VCaP (cell line): ENCODE measurements around the gene PDE4A.
"Not testable (repeated sequence)": the region's sequence is repeated elsewhere in the genome, so short reads cannot be mapped to it uniquely, and the experiment has no call there.

Experiments
- H3K27ac ChIP-seq: fragments of 450-650 bp; 2 replicates; pipeline ENCODE4 v1.5.1; 2017
- TF ChIP-seq, protein P1 (sequence below): fragments of 450-650 bp; conservative IDR thresholded peaks from 2 replicates; pipeline ENCODE4 v1.5.1; 2017; ENCODE audit warnings: mild to moderate bottlenecking, moderate library complexity

Gene PDE4A

DNA sequence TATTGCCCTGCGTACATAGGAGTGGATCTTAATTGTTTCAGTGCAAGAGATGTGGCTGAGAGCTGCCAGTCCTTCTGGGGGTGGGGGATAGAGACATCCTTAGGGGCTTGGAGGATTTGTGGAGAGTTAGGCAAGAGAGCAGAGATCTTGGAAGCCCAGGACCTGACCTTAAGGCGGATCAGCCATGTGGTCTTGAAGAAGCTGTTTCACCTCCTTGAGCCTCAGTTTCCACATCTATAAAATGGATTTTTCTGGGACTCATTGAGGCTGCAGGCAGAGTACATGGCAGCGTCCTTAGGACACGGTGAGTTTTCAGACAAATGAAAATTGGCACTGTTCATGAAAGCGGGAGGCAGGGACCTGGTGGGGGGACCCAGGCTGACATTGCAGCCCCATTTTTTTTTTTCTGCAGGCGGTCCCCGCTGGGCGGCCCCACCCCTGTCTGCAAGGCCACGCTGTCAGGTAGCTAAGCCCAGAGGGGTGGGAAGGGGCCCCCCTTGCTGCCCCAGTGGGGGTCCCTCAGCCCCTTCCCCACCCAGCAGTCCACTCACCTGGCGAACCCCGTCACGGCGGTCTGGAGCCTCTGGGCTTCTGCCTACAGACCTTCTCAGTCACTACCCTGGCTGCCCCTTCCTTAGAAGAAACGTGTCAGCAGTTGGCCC is 30.0 kb downstream of the PDE4A start:
- no peak overlapping the region for H3K27ac ChIP-seq
- TF ChIP-seq, protein P1, sequence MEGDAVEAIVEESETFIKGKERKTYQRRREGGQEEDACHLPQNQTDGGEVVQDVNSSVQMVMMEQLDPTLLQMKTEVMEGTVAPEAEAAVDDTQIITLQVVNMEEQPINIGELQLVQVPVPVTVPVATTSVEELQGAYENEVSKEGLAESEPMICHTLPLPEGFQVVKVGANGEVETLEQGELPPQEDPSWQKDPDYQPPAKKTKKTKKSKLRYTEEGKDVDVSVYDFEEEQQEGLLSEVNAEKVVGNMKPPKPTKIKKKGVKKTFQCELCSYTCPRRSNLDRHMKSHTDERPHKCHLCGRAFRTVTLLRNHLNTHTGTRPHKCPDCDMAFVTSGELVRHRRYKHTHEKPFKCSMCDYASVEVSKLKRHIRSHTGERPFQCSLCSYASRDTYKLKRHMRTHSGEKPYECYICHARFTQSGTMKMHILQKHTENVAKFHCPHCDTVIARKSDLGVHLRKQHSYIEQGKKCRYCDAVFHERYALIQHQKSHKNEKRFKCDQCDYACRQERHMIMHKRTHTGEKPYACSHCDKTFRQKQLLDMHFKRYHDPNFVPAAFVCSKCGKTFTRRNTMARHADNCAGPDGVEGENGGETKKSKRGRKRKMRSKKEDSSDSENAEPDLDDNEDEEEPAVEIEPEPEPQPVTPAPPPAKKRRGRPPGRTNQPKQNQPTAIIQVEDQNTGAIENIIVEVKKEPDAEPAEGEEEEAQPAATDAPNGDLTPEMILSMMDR, result no peak

DNA sequence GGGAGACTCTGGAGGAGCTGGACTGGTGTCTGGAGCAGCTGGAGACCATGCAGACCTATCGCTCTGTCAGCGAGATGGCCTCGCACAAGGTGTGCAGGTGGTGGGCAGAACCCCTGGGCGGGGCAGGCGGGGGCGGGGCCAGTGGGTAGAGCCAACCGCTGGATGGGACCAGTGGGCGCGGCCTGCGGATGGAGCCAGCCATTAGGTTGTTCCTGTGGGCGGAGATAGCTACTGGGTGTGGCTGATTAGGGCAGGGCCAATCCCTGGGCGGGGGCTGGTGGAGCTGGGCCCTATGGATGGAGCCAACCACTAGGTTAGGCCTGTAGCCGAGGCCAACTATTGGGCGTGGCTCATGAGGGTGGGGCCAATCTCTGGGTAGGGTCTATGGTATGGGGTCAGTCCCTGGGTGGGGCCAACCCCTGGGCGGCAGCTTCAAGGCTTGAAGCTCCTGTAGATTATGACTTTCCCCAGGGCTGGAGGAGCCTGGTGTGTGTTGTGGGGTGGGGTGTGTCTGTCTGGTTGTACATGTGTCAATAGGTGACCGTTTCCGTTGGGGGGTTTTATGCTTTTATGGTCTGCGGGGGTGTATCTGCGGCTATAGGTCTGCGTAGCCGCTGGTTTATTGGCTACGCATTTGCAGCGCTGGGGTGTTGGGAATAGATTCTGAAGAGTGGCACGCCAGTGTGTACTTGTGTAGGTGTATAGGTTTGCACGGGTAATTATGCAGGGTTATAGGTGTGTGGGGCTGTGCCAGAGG is 30.7 kb downstream of the PDE4A start:
- H3K27ac ChIP-seq, result no peak overlapping the region
- TF ChIP-seq, protein P1, result no peak

GRCh38 chr19:10452726-10453618 is 32.6 kb downstream of the PDE4A start:
- TF ChIP-seq, protein P1, result no peak
- no peak overlapping the region for H3K27ac ChIP-seq

DNA sequence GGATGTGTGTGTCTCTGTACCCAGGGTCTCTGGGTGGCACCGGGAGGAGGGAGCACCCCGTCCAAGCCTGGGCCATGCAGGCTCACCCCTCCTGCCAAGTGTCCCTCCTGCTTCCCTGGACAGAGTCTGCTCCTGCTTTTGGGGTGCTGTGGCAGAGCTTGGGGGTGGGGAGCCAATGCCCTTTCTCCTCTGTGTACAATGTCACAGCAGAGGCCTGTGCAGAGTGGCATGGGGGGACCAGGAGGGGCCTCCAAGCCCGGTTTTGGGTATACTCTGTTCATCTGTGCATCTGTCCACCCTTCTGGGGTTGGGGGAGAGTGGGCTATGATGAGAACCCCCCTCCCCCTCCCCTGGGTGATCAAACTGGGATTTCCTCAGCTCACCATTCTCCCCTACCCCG is 33.5 kb downstream of the PDE4A start:
- H3K27ac ChIP-seq, result no peak overlapping the region
- TF ChIP-seq, protein P1, result no peak

- H3K27ac ChIP-seq, result no peak overlapping the region
- TF ChIP-seq, protein P1, result no peak
Observed at GRCh38 chr19:10454267-10454666, 33.9 kb downstream of the PDE4A start.

DNA sequence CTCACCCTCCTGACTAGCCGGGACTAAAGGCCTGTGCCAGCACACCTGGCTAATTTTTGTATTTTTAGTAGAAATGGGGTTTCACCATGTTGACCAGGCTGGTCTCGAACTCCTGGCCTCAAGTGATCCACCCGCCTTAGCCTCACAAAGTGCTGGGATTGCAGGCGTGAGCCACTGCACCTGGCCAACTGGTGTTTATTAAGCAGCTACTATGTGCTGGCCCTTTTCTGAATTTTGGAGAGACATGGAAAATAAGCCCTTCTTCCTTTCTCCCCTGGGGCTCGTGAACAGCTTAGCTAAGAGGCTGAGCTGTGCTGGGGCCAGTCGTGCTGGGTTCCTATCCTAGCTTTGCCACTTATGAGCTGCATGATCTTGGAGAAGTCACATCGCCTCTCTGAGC is 38.4 kb downstream of the PDE4A start:
- not testable (repeated sequence) for H3K27ac ChIP-seq

GRCh38 chr19:10460714-10461046 is 40.3 kb downstream of the PDE4A start:
- TF ChIP-seq, protein P1, result no peak
- H3K27ac ChIP-seq, result no peak overlapping the region
